BLaER1 (cell line): Measurements from ENCODE around the gene GPR17.

Experiments used
- H3K27ac ChIP-seq: shearing (Covaris generic); formaldehyde crosslinking; 2 replicates; pipeline ENCODE4 v1.8.1; 2022
- H3K27me3 ChIP-seq: shearing (Covaris generic); formaldehyde crosslinking; 2 replicates; pipeline ENCODE4 v1.8.1; 2022
- H3K36me3 ChIP-seq: shearing (Covaris generic); formaldehyde crosslinking; 2 replicates; pipeline ENCODE4 v1.8.1; 2022
- H3K4me1 ChIP-seq: shearing (Covaris generic); formaldehyde crosslinking; 2 replicates; pipeline ENCODE4 v1.8.1; 2022
- H3K4me2 ChIP-seq: shearing (Covaris generic); formaldehyde crosslinking; 2 replicates; pipeline ENCODE4 v1.8.1; 2022
- H3K4me3 ChIP-seq: shearing (Covaris generic); formaldehyde crosslinking; 2 replicates; pipeline ENCODE4 v1.8.1; 2022
- H3K9ac ChIP-seq: shearing (Covaris generic); formaldehyde crosslinking; 2 replicates; pipeline ENCODE4 v1.8.1; 2022
- H3K9me3 ChIP-seq: shearing (Covaris generic); formaldehyde crosslinking; 2 replicates; pipeline ENCODE4 v1.8.1; 2022
- H4K20me1 ChIP-seq: shearing (Covaris generic); formaldehyde crosslinking; 2 replicates; pipeline ENCODE4 v1.8.1; 2022
- Cebpa-rat ChIP-seq: shearing (Covaris generic); IDR thresholded peaks from 2 replicates; pipeline ENCODE4 v1.8.1; 2022

GPR17 gene

GRCh38 chr2:127681976-127682857 lies 36.3 kb downstream of the GPR17 start:
- 0 out of 2 replicates have a peak overlapping the region, but pooled peaks have one; percentile 59 for H3K4me3 ChIP-seq
- H3K36me3 ChIP-seq, result no peaks in the 10 kb centered on the region
- peak overlapping the region; percentile 74 for H3K9ac ChIP-seq
- H3K9me3 ChIP-seq, result 0 out of 2 replicates have a peak, but pooled peaks cover under 1% of the 10 kb centered on the region
- peak overlapping the region; percentile 97 for H3K4me2 ChIP-seq
- TF ChIP-seq Cebpa-rat, result no peak
- peaks cover 19% of the 10 kb centered on the region for H3K27me3 ChIP-seq
- H3K27ac ChIP-seq, result peak overlapping the region; percentile 87
- H4K20me1 ChIP-seq, result peaks cover 2% of the 10 kb centered on the region; the same call in 1 of the 2 replicates
- peaks cover 61% of the 10 kb centered on the region for H3K4me1 ChIP-seq

- Histone ChIP-seq H4K20me1 (no peaks in the 10 kb centered on the region), H3K27ac (0 out of 2 replicates have a peak overlapping the region, but pooled peaks have one; percentile 23), H3K9ac (0 out of 2 replicates have a peak overlapping the region, but pooled peaks have one; percentile 28), H3K9me3 (peaks cover 8% of the 10 kb centered on the region), H3K27me3 (peaks cover 11% of the 10 kb centered on the region), H3K4me2 (peak overlapping the region; percentile 97), H3K36me3 (no peaks in the 10 kb centered on the region), H3K4me3 (no peak overlapping the region), H3K4me1 (peaks cover 61% of the 10 kb centered on the region)
- TF ChIP-seq Cebpa-rat, result no peak
Observed at GRCh38 chr2:127683056-127683455, 37.1 kb downstream of the GPR17 start.

GRCh38 chr2:127683757-127684156 lies 37.8 kb downstream of the GPR17 start:
- Histone ChIP-seq H3K9me3 (peaks cover 16% of the 10 kb centered on the region), H3K4me3 (no peak overlapping the region), H4K20me1 (no peaks in the 10 kb centered on the region), H3K27me3 (peaks cover 4% of the 10 kb centered on the region; the same call in 1 of the 2 replicates), H3K4me2 (peak overlapping the region; percentile 19; the same call in 1 of the 2 replicates), H3K9ac (no peak overlapping the region), H3K4me1 (peaks cover 54% of the 10 kb centered on the region), H3K27ac (no peak overlapping the region), H3K36me3 (no peaks in the 10 kb centered on the region)
- no peak for TF ChIP-seq Cebpa-rat

GRCh38 chr2:127685410-127686080 lies 39.6 kb downstream of the GPR17 start:
- TF ChIP-seq Cebpa-rat, result no peak
- peaks cover 36% of the 10 kb centered on the region for H3K4me1 ChIP-seq
- H3K9ac ChIP-seq, result no peak overlapping the region
- no peaks in the 10 kb centered on the region for H4K20me1 ChIP-seq
- peaks cover 4% of the 10 kb centered on the region; the same call in 1 of the 2 replicates for H3K36me3 ChIP-seq
- H3K27me3 ChIP-seq, result no peaks in the 10 kb centered on the region
- no peak overlapping the region for H3K4me2 ChIP-seq
- no peak overlapping the region for H3K4me3 ChIP-seq
- H3K9me3 ChIP-seq, result peaks cover 33% of the 10 kb centered on the region
- H3K27ac ChIP-seq, result no peak overlapping the region

- Histone ChIP-seq H3K27me3 (no peaks in the 10 kb centered on the region), H3K36me3 (peaks cover 8% of the 10 kb centered on the region; the same call in 1 of the 2 replicates), H3K27ac (no peak overlapping the region), H3K4me3 (no peak overlapping the region), H4K20me1 (no peaks in the 10 kb centered on the region), H3K9me3 (peaks cover 49% of the 10 kb centered on the region), H3K4me2 (no peak overlapping the region), H3K4me1 (peaks cover 8% of the 10 kb centered on the region), H3K9ac (no peak overlapping the region)
- no peak for TF ChIP-seq Cebpa-rat
Observed at GRCh38 chr2:127688405-127688804, 42.5 kb downstream of the GPR17 start.

GRCh38 chr2:127690696-127691095 lies 44.7 kb downstream of the GPR17 start:
- Histone ChIP-seq H3K4me3 (no peak overlapping the region), H3K4me1 (no peaks in the 10 kb centered on the region), H3K9me3 (peaks cover 49% of the 10 kb centered on the region), H3K9ac (no peak overlapping the region), H3K4me2 (no peak overlapping the region), H3K27ac (no peak overlapping the region), H3K36me3 (peaks cover 8% of the 10 kb centered on the region; the same call in 1 of the 2 replicates), H3K27me3 (no peaks in the 10 kb centered on the region), H4K20me1 (no peaks in the 10 kb centered on the region)
- no peak for TF ChIP-seq Cebpa-rat

- Histone ChIP-seq H3K27me3 (no peaks in the 10 kb centered on the region), H3K4me3 (no peak overlapping the region), H4K20me1 (no peaks in the 10 kb centered on the region), H3K9ac (no peak overlapping the region), H3K9me3 (peaks cover 21% of the 10 kb centered on the region), H3K27ac (no peak overlapping the region), H3K36me3 (peaks cover 8% of the 10 kb centered on the region; the same call in 1 of the 2 replicates), H3K4me2 (no peak overlapping the region), H3K4me1 (no peaks in the 10 kb centered on the region)
- TF ChIP-seq Cebpa-rat, result no peak
Observed at GRCh38 chr2:127694986-127695385, 49.0 kb downstream of the GPR17 start.

- H3K4me2 ChIP-seq, result no peak overlapping the region
- no peak overlapping the region for H3K4me3 ChIP-seq
Observed at GRCh38 chr2:127695491-127696472, 49.8 kb downstream of the GPR17 start.

More at GRCh38 chr2:127695491-127696472, 49.8 kb downstream of the GPR17 start:
- Histone ChIP-seq H4K20me1 (no peaks in the 10 kb centered on the region), H3K4me1 (peaks cover 6% of the 10 kb centered on the region), H3K36me3 (peaks cover under 1% of the 10 kb centered on the region; the same call in 1 of the 2 replicates), H3K27me3 (no peaks in the 10 kb centered on the region), H3K9ac (no peak overlapping the region), H3K9me3 (peaks cover 13% of the 10 kb centered on the region), H3K27ac (no peak overlapping the region)
- TF ChIP-seq Cebpa-rat, result no peak
